ENCODE measurements around the gene SCAMP4.

Gene SCAMP4

GRCh38 chr19:1920644-1921043 lies 15.4 kb downstream of the SCAMP4 start:
- DNase-seq (ENCODE audit: extremely low read depth, insufficient read length), result no peak
- Histone ChIP-seq H3K4me3 (replicated peaks; ENCODE audit: low read depth, low read length) (no peak overlapping the region), H3K27me3 (replicated peaks; ENCODE audit: control insufficient read depth, insufficient read depth, low read length) (no peaks in the 10 kb centered on the region), H3K36me3 (ENCODE audit: control insufficient read depth, insufficient read depth, low read length) (peaks cover 31% of the 10 kb centered on the region)
- no peak for TF ChIP-seq CTCF (IDR thresholded peaks at IDR 0.05; ENCODE audit: insufficient read depth, low read length, poor library complexity, severe bottlenecking)

- Histone ChIP-seq H3K27me3 (replicated peaks; ENCODE audit: control insufficient read depth, insufficient read depth, low read length) (no peaks in the 10 kb centered on the region), H3K4me3 (replicated peaks; ENCODE audit: low read depth, low read length) (no peak overlapping the region), H3K36me3 (ENCODE audit: control insufficient read depth, insufficient read depth, low read length) (peaks cover 32% of the 10 kb centered on the region)
- no peak for DNase-seq (ENCODE audit: extremely low read depth, insufficient read length)
- TF ChIP-seq CTCF (IDR thresholded peaks at IDR 0.05; ENCODE audit: insufficient read depth, low read length, poor library complexity, severe bottlenecking), result no peak
Observed at GRCh38 chr19:1921326-1921725, 16.1 kb downstream of the SCAMP4 start.

- TF ChIP-seq CTCF (IDR thresholded peaks at IDR 0.05; ENCODE audit: insufficient read depth, low read length, poor library complexity, severe bottlenecking), result no peak
Observed at GRCh38 chr19:1921825-1922224, 16.6 kb downstream of the SCAMP4 start.

GRCh38 chr19:1922803-1923202 lies 17.6 kb downstream of the SCAMP4 start:
- H3K4me3 ChIP-seq (replicated peaks; ENCODE audit: low read depth, low read length), result no peak overlapping the region
- no peaks in the 10 kb centered on the region for H3K27me3 ChIP-seq (replicated peaks; ENCODE audit: control insufficient read depth, insufficient read depth, low read length)
- TF ChIP-seq CTCF (IDR thresholded peaks at IDR 0.05; ENCODE audit: insufficient read depth, low read length, poor library complexity, severe bottlenecking), result no peak
- DNase-seq (ENCODE audit: extremely low read depth, insufficient read length), result no peak
- H3K36me3 ChIP-seq (ENCODE audit: control insufficient read depth, insufficient read depth, low read length), result peaks cover 29% of the 10 kb centered on the region

More at GRCh38 chr19:1921825-1922224, 16.6 kb downstream of the SCAMP4 start:
- H3K4me3 ChIP-seq (replicated peaks; ENCODE audit: low read depth, low read length), result no peak overlapping the region
- no peak for DNase-seq (ENCODE audit: extremely low read depth, insufficient read length)
- peaks cover 32% of the 10 kb centered on the region for H3K36me3 ChIP-seq (ENCODE audit: control insufficient read depth, insufficient read depth, low read length)
- H3K27me3 ChIP-seq (replicated peaks; ENCODE audit: control insufficient read depth, insufficient read depth, low read length), result no peaks in the 10 kb centered on the region

- no peak overlapping the region for H3K4me3 ChIP-seq (replicated peaks; ENCODE audit: low read depth, low read length)
- TF ChIP-seq CTCF (IDR thresholded peaks at IDR 0.05; ENCODE audit: insufficient read depth, low read length, poor library complexity, severe bottlenecking), result no peak
- peaks cover 24% of the 10 kb centered on the region for H3K36me3 ChIP-seq (ENCODE audit: control insufficient read depth, insufficient read depth, low read length)
- no peaks in the 10 kb centered on the region for H3K27me3 ChIP-seq (replicated peaks; ENCODE audit: control insufficient read depth, insufficient read depth, low read length)
- no peak for DNase-seq (ENCODE audit: extremely low read depth, insufficient read length)
Observed at GRCh38 chr19:1923319-1923718, 18.1 kb downstream of the SCAMP4 start.

- Histone ChIP-seq H3K27me3 (replicated peaks; ENCODE audit: control insufficient read depth, insufficient read depth, low read length) (no peaks in the 10 kb centered on the region), H3K4me3 (replicated peaks; ENCODE audit: low read depth, low read length) (no peak overlapping the region), H3K36me3 (ENCODE audit: control insufficient read depth, insufficient read depth, low read length) (peaks cover 21% of the 10 kb centered on the region)
- no peak for TF ChIP-seq CTCF (IDR thresholded peaks at IDR 0.05; ENCODE audit: insufficient read depth, low read length, poor library complexity, severe bottlenecking)
- no peak for DNase-seq (ENCODE audit: extremely low read depth, insufficient read length)
Observed at GRCh38 chr19:1924320-1924961, 19.2 kb downstream of the SCAMP4 start.

Measured in GM06990 (cell line).